Fibroblast of villous mesenchyme (primary cell): Measurements from ENCODE around the gene CFAP46. TPM values are rescaled to one million over a fixed set of nuclear protein-coding genes. Genes with fewer than 3 reads are reported as not detected.

ENCODE experiments used
- DNase-seq: peaks from one replicate; pipeline ENCODE4 v3.0.0-alpha.2; 2010; ENCODE audit warnings: low read depth
- H3K4me3 ChIP-seq: 2 replicates; pipeline ENCODE4 v1.5.1; 2011; ENCODE audit warnings: low read depth, mild to moderate bottlenecking, low read length
- total RNA-seq: library from RNA; depleted of rRNA; stranded (reverse); fragments of >200 nt; gene quantifications from 2 replicates; pipeline ENCODE4 v1.2.3, GENCODE V29; 2012
- TF ChIP-seq, protein P1 (sequence below): IDR thresholded peaks from 2 replicates; pipeline ENCODE4 v1.5.1; 2012; ENCODE audit warnings: low read depth, mild to moderate bottlenecking, low read length; ENCODE audit not compliant: insufficient read depth

CFAP46 gene
- total RNA-seq, 1 donor, result under 0.01 TPM

GRCh38 chr10:132840698-132841614 is 101.4 kb downstream of the CFAP46 start:
- TF ChIP-seq, protein P1, sequence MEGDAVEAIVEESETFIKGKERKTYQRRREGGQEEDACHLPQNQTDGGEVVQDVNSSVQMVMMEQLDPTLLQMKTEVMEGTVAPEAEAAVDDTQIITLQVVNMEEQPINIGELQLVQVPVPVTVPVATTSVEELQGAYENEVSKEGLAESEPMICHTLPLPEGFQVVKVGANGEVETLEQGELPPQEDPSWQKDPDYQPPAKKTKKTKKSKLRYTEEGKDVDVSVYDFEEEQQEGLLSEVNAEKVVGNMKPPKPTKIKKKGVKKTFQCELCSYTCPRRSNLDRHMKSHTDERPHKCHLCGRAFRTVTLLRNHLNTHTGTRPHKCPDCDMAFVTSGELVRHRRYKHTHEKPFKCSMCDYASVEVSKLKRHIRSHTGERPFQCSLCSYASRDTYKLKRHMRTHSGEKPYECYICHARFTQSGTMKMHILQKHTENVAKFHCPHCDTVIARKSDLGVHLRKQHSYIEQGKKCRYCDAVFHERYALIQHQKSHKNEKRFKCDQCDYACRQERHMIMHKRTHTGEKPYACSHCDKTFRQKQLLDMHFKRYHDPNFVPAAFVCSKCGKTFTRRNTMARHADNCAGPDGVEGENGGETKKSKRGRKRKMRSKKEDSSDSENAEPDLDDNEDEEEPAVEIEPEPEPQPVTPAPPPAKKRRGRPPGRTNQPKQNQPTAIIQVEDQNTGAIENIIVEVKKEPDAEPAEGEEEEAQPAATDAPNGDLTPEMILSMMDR, result no peak

DNA sequence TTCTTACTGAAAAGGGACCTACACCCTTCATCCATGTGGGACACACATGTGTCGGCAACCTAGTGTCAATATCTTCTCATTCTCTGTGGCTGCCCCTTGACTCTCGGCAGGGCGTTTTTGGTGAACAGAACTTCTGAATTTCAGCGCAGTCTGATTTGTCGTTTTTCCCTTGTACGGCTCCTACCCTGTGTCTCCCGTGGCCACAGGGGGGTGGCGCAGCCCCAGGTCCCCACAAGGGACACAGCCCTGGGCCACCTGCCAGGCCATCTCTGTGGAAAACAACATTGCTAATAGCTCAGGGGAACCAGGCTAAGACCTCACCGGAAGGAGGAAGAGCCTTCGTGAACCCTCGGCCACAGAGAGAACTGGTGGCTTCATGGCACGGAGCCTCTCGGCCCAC is 103.3 kb downstream of the CFAP46 start:
- DNase-seq, result no peak
- TF ChIP-seq, protein P1, result no peak

More at GRCh38 chr10:132840698-132841614, 101.4 kb downstream of the CFAP46 start:
- no peak overlapping the region for H3K4me3 ChIP-seq
- no peak for DNase-seq

DNA sequence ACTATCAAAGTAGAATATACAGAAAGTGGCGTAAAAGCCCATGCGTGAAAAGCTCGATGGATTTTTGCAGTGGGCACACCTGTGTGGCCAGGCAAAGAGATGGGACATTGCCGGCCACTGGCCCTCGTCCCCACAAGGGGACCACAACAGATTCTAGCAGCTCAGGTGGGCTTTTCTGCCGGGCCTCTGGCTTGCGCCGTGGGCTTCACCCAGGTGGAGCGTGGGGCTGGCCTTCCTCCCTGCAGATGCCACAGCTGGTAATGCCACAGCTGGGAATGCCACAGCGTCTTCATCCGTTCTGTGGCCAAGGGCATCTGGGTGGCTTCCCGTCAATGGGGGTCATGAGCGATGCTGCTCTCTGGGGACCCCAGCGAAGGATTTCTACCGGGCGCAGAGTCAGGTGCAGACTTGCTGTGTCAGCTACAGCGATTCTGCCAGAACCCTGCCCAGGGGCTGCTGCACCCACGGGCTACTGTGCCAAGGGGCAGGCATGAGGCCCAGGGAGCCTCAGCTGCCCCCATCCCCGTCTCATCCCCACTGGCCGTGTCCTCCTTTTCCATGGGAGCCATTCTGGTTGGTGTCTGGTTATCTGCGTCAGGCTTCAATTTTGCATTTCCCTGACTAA is 103.9 kb downstream of the CFAP46 start:
- no peak for DNase-seq
- TF ChIP-seq, protein P1, result no peak
- no peak overlapping the region for H3K4me3 ChIP-seq

More for the DNA sequence above, 103.3 kb downstream of the CFAP46 start:
- H3K4me3 ChIP-seq, result no peak overlapping the region

DNA sequence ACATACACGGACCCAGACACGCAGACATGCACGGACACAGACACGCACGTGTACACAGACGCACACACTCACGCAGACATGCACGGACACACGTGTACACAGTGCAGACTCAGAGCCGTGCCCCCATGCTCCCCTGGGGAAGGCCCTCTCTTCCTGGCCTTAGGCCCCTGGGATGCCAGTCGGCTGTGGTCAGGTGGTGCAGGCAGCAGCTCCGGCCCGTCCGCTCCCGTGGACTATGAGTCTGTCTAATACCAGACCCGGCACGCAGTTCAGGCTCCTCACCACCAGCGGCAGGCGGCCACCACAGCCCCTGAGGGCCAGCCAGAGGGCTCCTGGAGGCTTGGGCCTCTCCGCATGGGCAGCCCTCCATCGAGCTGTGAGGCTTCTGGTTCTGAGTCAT is 104.5 kb downstream of the CFAP46 start:
- H3K4me3 ChIP-seq, result no peak overlapping the region
- TF ChIP-seq, protein P1, result no peak
- DNase-seq, result no peak

DNA sequence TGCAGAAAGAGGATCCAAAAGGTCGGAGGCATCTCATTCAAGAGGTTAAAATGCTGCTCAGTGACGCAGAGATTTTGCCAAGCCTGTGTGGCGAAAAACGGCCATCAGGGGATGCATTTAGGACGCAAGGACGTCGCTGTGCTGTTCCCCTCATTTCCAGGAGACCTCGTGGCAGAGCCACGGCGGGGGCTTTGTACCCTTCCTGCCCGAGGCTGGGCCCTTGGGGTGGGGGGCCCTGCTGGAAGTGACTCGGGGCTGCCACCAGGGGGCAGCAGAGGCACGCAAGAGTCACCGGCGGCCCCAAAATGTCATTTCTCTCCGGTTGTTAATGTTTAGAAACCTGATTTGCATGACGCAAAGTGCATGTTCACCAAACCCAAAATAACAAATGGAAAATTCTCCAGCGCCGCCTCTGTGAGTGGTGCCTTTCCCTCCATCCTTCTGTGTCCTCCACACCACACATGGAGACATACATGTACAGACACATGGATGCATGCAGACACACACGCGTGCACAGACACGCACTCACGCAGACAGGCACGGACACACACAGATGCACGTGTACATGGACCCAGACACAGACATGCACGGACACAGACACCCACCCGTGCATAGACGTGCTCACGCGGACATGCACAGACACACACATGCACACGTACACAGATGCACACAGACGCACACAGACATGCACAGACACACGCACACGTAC is 105.4 kb downstream of the CFAP46 start:
- H3K4me3 ChIP-seq, result no peak overlapping the region
- DNase-seq, result peak; percentile 26
- TF ChIP-seq, protein P1, result peak; percentile 80

- TF ChIP-seq, protein P1, result no peak
- DNase-seq, result no peak
These were observed 106.0 kb downstream of the CFAP46 start for GRCh38 chr10:132836248-132836831.

More at GRCh38 chr10:132836248-132836831, 106.0 kb downstream of the CFAP46 start:
- no peak overlapping the region for H3K4me3 ChIP-seq
